D721Med (cell line): ENCODE measurements around the gene USP33.

ENCODE experiments used
- DNase-seq: peaks from one replicate; pipeline ENCODE4 v3.0.0; 2011; ENCODE audit warnings: low spot score; ENCODE audit not compliant: insufficient read length
- FAIRE-seq: peaks from 2 replicates; lab custom pipeline; 2011; peaks lifted over from hg19 to GRCh38; lab: Jason Lieb, UNC
- TF ChIP-seq, protein P1 (sequence below): IDR thresholded peaks from 2 replicates; pipeline ENCODE4 v1.5.1; 2012; ENCODE audit warnings: mild to moderate bottlenecking, control low read depth; ENCODE audit not compliant: insufficient read depth; ENCODE audit errors: missing control alignments

Gene USP33

GRCh38 chr1:77688939-77689338 lies 70.7 kb downstream of the USP33 start:
- FAIRE-seq (no peak), DNase-seq (no peak)
- TF ChIP-seq, protein P1, sequence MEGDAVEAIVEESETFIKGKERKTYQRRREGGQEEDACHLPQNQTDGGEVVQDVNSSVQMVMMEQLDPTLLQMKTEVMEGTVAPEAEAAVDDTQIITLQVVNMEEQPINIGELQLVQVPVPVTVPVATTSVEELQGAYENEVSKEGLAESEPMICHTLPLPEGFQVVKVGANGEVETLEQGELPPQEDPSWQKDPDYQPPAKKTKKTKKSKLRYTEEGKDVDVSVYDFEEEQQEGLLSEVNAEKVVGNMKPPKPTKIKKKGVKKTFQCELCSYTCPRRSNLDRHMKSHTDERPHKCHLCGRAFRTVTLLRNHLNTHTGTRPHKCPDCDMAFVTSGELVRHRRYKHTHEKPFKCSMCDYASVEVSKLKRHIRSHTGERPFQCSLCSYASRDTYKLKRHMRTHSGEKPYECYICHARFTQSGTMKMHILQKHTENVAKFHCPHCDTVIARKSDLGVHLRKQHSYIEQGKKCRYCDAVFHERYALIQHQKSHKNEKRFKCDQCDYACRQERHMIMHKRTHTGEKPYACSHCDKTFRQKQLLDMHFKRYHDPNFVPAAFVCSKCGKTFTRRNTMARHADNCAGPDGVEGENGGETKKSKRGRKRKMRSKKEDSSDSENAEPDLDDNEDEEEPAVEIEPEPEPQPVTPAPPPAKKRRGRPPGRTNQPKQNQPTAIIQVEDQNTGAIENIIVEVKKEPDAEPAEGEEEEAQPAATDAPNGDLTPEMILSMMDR = no peak

DNA sequence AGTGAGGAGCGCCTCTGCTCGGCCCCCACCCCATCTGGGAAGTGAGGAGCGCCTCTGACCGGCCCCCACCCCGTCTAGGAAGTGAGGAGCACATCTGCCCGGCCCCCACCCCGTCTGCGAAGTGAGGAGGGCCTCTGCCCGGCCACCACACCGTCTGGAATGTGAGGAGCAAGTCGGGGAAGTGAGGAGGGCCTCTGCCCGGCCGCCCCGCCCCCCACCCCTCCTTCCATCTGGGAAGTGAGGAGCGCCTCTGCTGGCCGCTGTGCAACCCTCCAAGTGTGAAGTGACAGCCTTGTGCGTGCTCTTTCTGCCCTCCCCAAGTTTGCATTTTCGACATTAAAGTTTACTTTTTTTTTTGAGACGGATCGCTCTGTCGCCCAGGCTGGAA lies 72.1 kb downstream of the USP33 start:
- TF ChIP-seq, protein P1 = no peak
- FAIRE-seq = no peak
- DNase-seq = no peak

DNA sequence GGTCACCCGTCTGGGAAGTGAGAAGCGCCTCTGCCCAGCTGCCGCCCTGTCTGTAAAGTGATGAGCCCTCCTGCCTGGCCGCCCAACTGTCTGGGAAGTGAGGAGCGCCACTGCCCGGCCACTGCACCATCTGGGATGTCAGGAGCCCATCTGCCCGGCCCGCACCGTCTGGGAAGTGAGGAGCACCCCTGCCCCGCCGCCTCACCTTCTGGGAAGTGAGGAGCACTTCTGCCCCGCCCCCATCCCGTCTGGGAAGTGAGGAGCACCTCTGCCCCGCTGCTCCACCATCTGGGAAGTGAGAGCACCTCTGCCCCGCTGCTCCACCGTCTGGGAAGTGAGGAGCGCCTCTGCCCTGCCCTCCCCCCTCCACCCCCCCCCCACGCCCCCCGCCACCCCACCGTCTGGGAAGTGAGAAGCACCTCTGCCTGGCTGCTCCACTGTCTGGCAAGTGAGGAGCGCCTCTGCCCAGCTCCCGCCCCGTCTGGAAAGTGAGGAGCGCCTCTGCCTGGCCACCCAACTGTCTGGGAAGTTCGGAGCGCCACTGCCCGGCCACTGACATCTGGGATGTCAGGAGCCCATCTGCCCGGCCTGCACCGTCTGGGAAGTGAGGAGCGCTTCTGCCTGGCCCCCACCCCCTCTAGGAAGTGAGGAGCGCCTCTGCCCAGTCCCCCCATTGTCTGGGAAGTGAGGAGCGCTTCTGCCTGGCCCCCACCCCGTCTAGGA lies 72.7 kb downstream of the USP33 start:
- FAIRE-seq = no peak
- DNase-seq = no peak
- TF ChIP-seq, protein P1 = no peak

- TF ChIP-seq, protein P1 = peak; percentile 58
- FAIRE-seq = no peak
- peak; percentile 51 for DNase-seq
These were observed 76.2 kb downstream of the USP33 start for GRCh38 chr1:77683160-77684148.

DNA sequence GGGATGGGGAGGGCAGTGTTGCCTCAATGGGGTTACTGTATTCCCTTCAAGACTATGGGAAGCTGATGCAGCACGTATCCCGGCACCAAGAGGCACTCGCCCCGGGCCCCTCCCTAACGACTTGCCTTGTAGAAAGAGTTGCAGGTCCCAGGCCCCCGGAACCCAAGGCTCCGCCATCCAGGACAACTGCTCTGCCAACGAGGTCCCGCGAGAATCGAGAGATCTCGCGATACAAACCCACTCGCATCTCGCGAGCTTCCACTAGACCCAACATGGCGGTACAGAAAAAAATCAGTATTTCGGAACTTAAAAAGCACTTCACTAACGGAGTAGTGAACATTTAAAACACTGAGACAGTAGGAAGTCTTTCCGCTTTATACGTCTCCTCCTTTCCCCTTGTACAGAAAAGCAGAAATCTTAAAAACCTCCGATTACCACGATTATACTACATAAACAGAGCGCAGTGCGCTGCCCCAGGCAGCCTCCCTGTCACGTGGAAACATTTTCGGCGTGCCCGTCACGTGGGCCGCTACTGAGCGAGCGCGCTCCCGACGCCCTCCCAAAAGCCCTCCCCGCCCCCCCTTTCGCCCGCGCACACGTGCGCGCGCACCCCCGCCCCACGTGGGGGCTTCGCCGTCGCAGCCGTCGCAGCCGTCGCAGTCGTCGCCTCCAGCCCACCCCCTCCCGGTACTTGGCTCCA lies 77.0 kb downstream of the USP33 start, which contains the start of gene ZZZ3:
Gene ZZZ3 (minus strand): TSS at position 199 of the 700 bp plus-strand sequence. CDS start 49,304 bp downstream, outside the sequence.
- DNase-seq = peak; percentile 57
- TF ChIP-seq, protein P1 = no peak
- FAIRE-seq = no peak

- DNase-seq (no peak), FAIRE-seq (no peak)
- TF ChIP-seq, protein P1 = no peak
These were observed 79.5 kb downstream of the USP33 start for GRCh38 chr1:77680173-77680572.
